Neural cell (in vitro differentiated cells): ENCODE data around the gene CMYA5. TPM values are rescaled to one million over a fixed set of nuclear protein-coding genes. Genes with fewer than 3 reads are reported as not detected.
A peak's percentile ranks its signal among the peaks of the same experiment; 100 is the strongest.
"Not testable (repeated sequence)": the region's sequence is repeated elsewhere in the genome, so short reads cannot be mapped to it uniquely, and the experiment has no call there.

Experiments
- H2AFZ ChIP-seq: fragments of 200-600, 300-800 bp; sonication (generic), shearing (Covaris generic); 2 replicates; pipeline ENCODE4 v1.6.0; 2014; ENCODE audit warnings: low read depth, mild to moderate bottlenecking, antibody characterized with exemption, low read length, moderate library complexity
- H3F3A ChIP-seq: fragments of 200-600 bp; shearing (Covaris generic); 2 replicates; pipeline ENCODE4 v1.6.1; 2016; ENCODE audit warnings: mild to moderate bottlenecking, moderate library complexity, mixed read lengths, antibody characterized with exemption, low read length; ENCODE audit not compliant: insufficient read depth, poor library complexity, severe bottlenecking
- H3K27ac ChIP-seq: fragments of 200-600, 300-800 bp; sonication (generic), shearing (Covaris generic); 2 replicates; pipeline ENCODE4 v1.5.1; 2014; ENCODE audit warnings: mild to moderate bottlenecking, low read length, moderate library complexity
- H3K27me3 ChIP-seq: fragments of 300-800, 200-600 bp; sonication (generic), shearing (Covaris generic); 2 replicates; pipeline ENCODE4 v1.6.0; 2014; ENCODE audit warnings: mild to moderate bottlenecking, low read depth, low read length, moderate library complexity; ENCODE audit not compliant: insufficient read depth
- H3K36me3 ChIP-seq: fragments of 300-800, 200-600 bp; sonication (generic), shearing (Covaris generic); 2 replicates; pipeline ENCODE4 v1.5.1; 2014; ENCODE audit warnings: mild to moderate bottlenecking, antibody characterized with exemption, low read length, moderate library complexity; ENCODE audit not compliant: insufficient read depth
- H3K4me2 ChIP-seq: fragments of 300-800, 200-600 bp; sonication (generic), shearing (Covaris generic); 2 replicates; pipeline ENCODE4 v1.6.0; 2014; ENCODE audit warnings: mild to moderate bottlenecking, low read length
- H3K4me3 ChIP-seq: fragments of 300-800, 200-600 bp; sonication (generic), shearing (Covaris generic); 2 replicates; pipeline ENCODE4 v1.5.1; 2014; ENCODE audit warnings: mild to moderate bottlenecking, low read length, moderate library complexity
- H3K79me2 ChIP-seq: fragments of 200-600 bp; shearing (Covaris generic); replicated peaks from 2 replicates; pipeline ENCODE4 v1.6.0; 2014; ENCODE audit warnings: mild to moderate bottlenecking, low read length, moderate library complexity; ENCODE audit not compliant: insufficient read depth
- H3K9ac ChIP-seq: fragments of 300-800, 200-600 bp; sonication (generic), shearing (Covaris generic); 2 replicates; pipeline ENCODE4 v1.6.1; 2016; ENCODE audit warnings: mild to moderate bottlenecking, low read length, mixed read lengths
- H3K9me2 ChIP-seq: fragments of 200-600 bp; shearing (Covaris generic); 2 replicates; pipeline ENCODE4 v1.6.1; 2016; ENCODE audit warnings: mild to moderate bottlenecking, low read length, mixed read lengths; ENCODE audit not compliant: insufficient read depth
- H3K9me3 ChIP-seq: fragments of 200-600, 300-800 bp; sonication (generic), shearing (Covaris generic); 2 replicates; pipeline ENCODE4 v1.6.1; 2016; ENCODE audit warnings: mild to moderate bottlenecking, mixed run types, low read length, moderate library complexity, mixed read lengths
- H4K20me1 ChIP-seq: fragments of 200-600 bp; shearing (Covaris generic); 2 replicates; pipeline ENCODE4 v1.6.1; 2016; ENCODE audit warnings: mild to moderate bottlenecking, mixed run types; ENCODE audit not compliant: insufficient read depth
- EP300 ChIP-seq: fragments of 450-650 bp; conservative IDR thresholded peaks from 2 replicates; pipeline ENCODE4 v1.6.1; 2014; ENCODE audit warnings: antibody characterized with exemption, mild to moderate bottlenecking, moderate library complexity; ENCODE audit not compliant: poor library complexity, severe bottlenecking
- EZH2 ChIP-seq: fragments of 200-600, 300-800 bp; shearing (Covaris generic), sonication (generic); IDR thresholded peaks from 2 replicates; pipeline ENCODE4 v1.6.1; 2014; ENCODE audit warnings: antibody characterized with exemption, low read length, borderline replicate concordance, mild to moderate bottlenecking; ENCODE audit not compliant: insufficient read depth, poor library complexity, severe bottlenecking
- MXI1 ChIP-seq: fragments of 450-650 bp; conservative IDR thresholded peaks from 2 replicates; pipeline ENCODE4 v1.6.1; 2014; ENCODE audit warnings: antibody characterized with exemption, mild to moderate bottlenecking; ENCODE audit not compliant: poor library complexity, severe bottlenecking
- POLR2AphosphoS5 ChIP-seq: IDR thresholded peaks from 2 replicates; pipeline ENCODE4 v1.6.1; 2012
- RAD21 ChIP-seq: fragments of 450-650 bp; conservative IDR thresholded peaks from 2 replicates; pipeline ENCODE4 v1.6.1; 2014; ENCODE audit warnings: antibody characterized with exemption, mild to moderate bottlenecking, moderate library complexity
- SMC3 ChIP-seq: fragments of 450-650 bp; conservative IDR thresholded peaks from 2 replicates; pipeline ENCODE4 v1.6.1; 2014; ENCODE audit warnings: antibody characterized with exemption, mild to moderate bottlenecking, moderate library complexity; ENCODE audit not compliant: poor library complexity
- TAF1 ChIP-seq: IDR thresholded peaks from 2 replicates; pipeline ENCODE4 v1.6.1; 2012; ENCODE audit warnings: low read depth
- polyA plus RNA-seq: library from polyadenylated mRNA; depleted of rRNA; stranded (reverse); fragments of >200 nt; gene quantifications from 2 replicates; pipeline ENCODE4 v1.2.3, GENCODE V29; 2014
- TF ChIP-seq, protein P1 (sequence below): fragments of 450-650 bp; IDR thresholded peaks from 2 replicates; pipeline ENCODE4 v1.5.1; 2014; ENCODE audit warnings: antibody characterized with exemption, mild to moderate bottlenecking, moderate library complexity; ENCODE audit not compliant: poor library complexity, severe bottlenecking
- TF ChIP-seq, protein P2 (sequence below): IDR thresholded peaks from 2 replicates; pipeline ENCODE4 v1.6.1; 2012; ENCODE audit warnings: borderline replicate concordance

The CMYA5 gene
- polyA plus RNA-seq, 1 donor from 2014 or later = 0.30 TPM

DNA sequence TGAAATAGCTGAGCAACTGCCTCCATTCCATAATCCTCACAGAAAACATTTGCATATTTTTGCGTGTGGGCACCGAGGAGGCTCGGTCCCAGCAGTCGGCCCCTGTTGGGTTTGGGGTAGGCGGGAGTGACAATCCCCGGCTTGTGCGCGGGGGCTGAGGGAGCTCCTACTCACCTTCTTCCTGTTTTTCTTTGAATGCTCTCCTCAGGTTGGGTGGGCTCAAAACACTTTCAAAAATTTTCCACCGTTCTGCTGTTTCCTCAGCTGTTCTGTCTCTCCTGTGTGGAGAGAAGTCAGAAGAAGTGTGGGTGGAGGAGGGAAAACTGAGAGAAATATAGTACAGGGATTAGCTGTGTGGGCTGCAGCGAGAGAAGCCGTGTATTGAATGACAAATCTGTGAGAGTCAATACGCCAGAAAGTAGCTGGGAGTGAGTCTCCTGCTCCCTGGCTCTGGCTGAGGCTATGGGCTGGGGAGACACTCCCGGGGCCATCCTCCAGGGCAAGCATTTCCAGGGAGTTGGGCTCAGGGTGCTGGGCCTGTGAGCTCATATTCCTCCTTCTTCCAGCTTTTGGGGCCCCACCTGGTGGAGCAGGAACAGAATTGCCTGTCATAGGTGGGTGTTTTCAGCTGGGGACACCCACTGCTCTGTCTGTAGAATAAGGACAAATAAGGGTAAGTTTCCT is 84.7 kb downstream of the CMYA5 start:
- Histone ChIP-seq H3K9ac (no peak overlapping the region), H3K27me3 (no peaks in the 10 kb centered on the region), H3K4me2 (no peak overlapping the region), H2AFZ (no peak overlapping the region), H4K20me1 (no peaks in the 10 kb centered on the region), H3K9me2 (no peaks in the 10 kb centered on the region), H3F3A (no peaks in the 10 kb centered on the region), H3K79me2 (no peaks in the 10 kb centered on the region), H3K9me3 (no peaks in the 10 kb centered on the region), H3K36me3 (no peaks in the 10 kb centered on the region), H3K27ac (no peak overlapping the region), H3K4me3 (no peak overlapping the region)
- no peak for TF ChIP-seq TAF1
- TF ChIP-seq EZH2 = no peak
- TF ChIP-seq, protein P1, sequence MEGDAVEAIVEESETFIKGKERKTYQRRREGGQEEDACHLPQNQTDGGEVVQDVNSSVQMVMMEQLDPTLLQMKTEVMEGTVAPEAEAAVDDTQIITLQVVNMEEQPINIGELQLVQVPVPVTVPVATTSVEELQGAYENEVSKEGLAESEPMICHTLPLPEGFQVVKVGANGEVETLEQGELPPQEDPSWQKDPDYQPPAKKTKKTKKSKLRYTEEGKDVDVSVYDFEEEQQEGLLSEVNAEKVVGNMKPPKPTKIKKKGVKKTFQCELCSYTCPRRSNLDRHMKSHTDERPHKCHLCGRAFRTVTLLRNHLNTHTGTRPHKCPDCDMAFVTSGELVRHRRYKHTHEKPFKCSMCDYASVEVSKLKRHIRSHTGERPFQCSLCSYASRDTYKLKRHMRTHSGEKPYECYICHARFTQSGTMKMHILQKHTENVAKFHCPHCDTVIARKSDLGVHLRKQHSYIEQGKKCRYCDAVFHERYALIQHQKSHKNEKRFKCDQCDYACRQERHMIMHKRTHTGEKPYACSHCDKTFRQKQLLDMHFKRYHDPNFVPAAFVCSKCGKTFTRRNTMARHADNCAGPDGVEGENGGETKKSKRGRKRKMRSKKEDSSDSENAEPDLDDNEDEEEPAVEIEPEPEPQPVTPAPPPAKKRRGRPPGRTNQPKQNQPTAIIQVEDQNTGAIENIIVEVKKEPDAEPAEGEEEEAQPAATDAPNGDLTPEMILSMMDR = no peak

DNA sequence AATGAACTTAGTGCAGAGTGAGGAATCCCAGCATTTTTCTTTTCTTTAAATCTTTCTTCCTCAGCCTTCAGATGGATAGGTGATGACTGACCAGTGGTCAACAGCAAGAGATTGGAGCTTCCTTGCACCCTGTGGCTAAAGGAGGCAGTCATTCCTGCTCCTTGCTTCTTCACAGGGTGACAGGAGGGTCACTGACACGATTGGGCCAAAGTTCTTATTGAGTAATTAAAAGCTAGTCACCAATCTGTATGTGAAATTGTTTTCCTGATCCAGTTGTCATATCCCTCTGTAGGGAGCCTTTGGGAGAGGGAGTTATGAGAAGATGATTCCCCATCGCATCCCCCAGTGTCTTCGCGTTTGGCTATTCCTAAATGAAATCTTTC is 85.2 kb downstream of the CMYA5 start:
- Histone ChIP-seq H3F3A (no peaks in the 10 kb centered on the region), H2AFZ (no peak overlapping the region), H3K9me3 (no peaks in the 10 kb centered on the region), H3K79me2 (no peaks in the 10 kb centered on the region), H3K9ac (no peak overlapping the region), H3K4me3 (no peak overlapping the region), H3K27me3 (no peaks in the 10 kb centered on the region), H3K4me2 (no peak overlapping the region), H3K9me2 (no peaks in the 10 kb centered on the region), H3K27ac (peak overlapping the region; percentile 52), H3K36me3 (no peaks in the 10 kb centered on the region), H4K20me1 (no peaks in the 10 kb centered on the region)
- TF ChIP-seq, protein P2, sequence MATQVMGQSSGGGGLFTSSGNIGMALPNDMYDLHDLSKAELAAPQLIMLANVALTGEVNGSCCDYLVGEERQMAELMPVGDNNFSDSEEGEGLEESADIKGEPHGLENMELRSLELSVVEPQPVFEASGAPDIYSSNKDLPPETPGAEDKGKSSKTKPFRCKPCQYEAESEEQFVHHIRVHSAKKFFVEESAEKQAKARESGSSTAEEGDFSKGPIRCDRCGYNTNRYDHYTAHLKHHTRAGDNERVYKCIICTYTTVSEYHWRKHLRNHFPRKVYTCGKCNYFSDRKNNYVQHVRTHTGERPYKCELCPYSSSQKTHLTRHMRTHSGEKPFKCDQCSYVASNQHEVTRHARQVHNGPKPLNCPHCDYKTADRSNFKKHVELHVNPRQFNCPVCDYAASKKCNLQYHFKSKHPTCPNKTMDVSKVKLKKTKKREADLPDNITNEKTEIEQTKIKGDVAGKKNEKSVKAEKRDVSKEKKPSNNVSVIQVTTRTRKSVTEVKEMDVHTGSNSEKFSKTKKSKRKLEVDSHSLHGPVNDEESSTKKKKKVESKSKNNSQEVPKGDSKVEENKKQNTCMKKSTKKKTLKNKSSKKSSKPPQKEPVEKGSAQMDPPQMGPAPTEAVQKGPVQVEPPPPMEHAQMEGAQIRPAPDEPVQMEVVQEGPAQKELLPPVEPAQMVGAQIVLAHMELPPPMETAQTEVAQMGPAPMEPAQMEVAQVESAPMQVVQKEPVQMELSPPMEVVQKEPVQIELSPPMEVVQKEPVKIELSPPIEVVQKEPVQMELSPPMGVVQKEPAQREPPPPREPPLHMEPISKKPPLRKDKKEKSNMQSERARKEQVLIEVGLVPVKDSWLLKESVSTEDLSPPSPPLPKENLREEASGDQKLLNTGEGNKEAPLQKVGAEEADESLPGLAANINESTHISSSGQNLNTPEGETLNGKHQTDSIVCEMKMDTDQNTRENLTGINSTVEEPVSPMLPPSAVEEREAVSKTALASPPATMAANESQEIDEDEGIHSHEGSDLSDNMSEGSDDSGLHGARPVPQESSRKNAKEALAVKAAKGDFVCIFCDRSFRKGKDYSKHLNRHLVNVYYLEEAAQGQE = no peak
- TF ChIP-seq, protein P1 = no peak
- TF ChIP-seq MXI1 (no peak), POLR2AphosphoS5 (no peak), EP300 (no peak), RAD21 (no peak), TAF1 (no peak), EZH2 (no peak), SMC3 (no peak)

DNA sequence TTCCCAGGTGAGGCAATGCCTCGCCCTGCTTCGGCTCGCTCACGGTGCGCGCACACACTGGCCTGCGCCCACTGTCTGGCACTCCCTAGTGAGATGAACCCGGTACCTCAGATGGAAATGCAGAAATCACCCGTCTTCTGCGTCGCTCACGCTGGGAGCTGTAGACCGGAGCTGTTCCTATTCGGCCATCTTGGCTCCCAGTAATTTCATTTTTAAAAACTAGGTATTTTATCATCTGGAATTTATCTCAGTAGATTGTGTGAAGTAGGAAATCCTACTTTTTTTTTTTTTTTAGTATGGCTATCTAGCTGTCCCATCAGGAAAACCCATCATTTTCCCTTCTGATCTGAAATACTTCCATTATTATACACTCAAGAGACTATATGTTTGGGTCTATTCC is 95.1 kb downstream of the CMYA5 start:
- H3K9me2 ChIP-seq, H4K20me1 ChIP-seq, H3K9ac ChIP-seq, H3K79me2 ChIP-seq, H3K4me3 ChIP-seq, H2AFZ ChIP-seq, H3K27ac ChIP-seq, H3K4me2 ChIP-seq, H3K36me3 ChIP-seq, H3F3A ChIP-seq, H3K27me3 ChIP-seq, H3K9me3 ChIP-seq: not testable (repeated sequence)
